ENCODE measurements around the gene GRXCR1.

Gene GRXCR1

DNA sequence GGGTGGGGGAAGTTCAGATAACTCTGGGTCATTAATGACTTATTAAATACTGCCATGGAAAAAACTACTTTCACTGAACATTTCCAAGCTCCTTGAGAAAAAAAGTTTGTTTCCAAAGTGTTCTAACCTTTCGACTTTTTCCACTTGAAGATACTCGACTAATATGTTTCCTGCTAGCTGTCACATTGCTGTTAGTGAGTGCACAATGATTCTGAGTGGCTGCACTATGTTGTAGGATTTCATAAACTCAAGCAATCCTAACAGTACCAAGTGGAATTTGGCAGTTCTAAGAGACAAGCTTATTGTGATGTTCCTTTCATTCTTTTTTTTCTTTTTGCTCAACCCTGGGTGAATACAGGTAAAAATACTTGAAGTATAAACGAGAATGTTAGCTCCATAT is 33.4 kb downstream of the GRXCR1 start:
- H3K9me2 ChIP-seq (ENCODE audit: low read depth, low read length) = no peaks in the 10 kb centered on the region
- no peak overlapping the region for H3K4me3 ChIP-seq (ENCODE audit: low read depth, low read length, poor library complexity, severe bottlenecking)
- H3F3A ChIP-seq (ENCODE audit: insufficient read depth, low read length) = no peaks in the 10 kb centered on the region
- H3K4me2 ChIP-seq (ENCODE audit: low read length) = no peak overlapping the region
- H4K20me1 ChIP-seq (ENCODE audit: insufficient read depth, low read length) = no peaks in the 10 kb centered on the region
- no peak overlapping the region for H3K9ac ChIP-seq (ENCODE audit: low read length)
- H3K4me1 ChIP-seq (ENCODE audit: insufficient read depth, low read length, severe bottlenecking) = no peaks in the 10 kb centered on the region
- H3K79me2 ChIP-seq (ENCODE audit: insufficient read depth, low read length) = no peaks in the 10 kb centered on the region
- no peak for TF ChIP-seq EZH2 (IDR thresholded peaks at IDR 0.05; ENCODE audit: borderline replicate concordance, low read length)
- TF ChIP-seq, protein P1, sequence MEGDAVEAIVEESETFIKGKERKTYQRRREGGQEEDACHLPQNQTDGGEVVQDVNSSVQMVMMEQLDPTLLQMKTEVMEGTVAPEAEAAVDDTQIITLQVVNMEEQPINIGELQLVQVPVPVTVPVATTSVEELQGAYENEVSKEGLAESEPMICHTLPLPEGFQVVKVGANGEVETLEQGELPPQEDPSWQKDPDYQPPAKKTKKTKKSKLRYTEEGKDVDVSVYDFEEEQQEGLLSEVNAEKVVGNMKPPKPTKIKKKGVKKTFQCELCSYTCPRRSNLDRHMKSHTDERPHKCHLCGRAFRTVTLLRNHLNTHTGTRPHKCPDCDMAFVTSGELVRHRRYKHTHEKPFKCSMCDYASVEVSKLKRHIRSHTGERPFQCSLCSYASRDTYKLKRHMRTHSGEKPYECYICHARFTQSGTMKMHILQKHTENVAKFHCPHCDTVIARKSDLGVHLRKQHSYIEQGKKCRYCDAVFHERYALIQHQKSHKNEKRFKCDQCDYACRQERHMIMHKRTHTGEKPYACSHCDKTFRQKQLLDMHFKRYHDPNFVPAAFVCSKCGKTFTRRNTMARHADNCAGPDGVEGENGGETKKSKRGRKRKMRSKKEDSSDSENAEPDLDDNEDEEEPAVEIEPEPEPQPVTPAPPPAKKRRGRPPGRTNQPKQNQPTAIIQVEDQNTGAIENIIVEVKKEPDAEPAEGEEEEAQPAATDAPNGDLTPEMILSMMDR (IDR thresholded peaks at IDR 0.05; ENCODE audit: low read length) = no peak
- no peak overlapping the region for H3K27ac ChIP-seq (ENCODE audit: low read depth, low read length, poor library complexity, severe bottlenecking)
- H3K27me3 ChIP-seq (ENCODE audit: insufficient read depth, low read length) = no peaks in the 10 kb centered on the region
- H2AFZ ChIP-seq (ENCODE audit: low read length) = no peak overlapping the region
- H3K36me3 ChIP-seq (ENCODE audit: insufficient read depth, low read length) = no peaks in the 10 kb centered on the region
- H3K9me3 ChIP-seq (ENCODE audit: low read length) = no peaks in the 10 kb centered on the region

DNA sequence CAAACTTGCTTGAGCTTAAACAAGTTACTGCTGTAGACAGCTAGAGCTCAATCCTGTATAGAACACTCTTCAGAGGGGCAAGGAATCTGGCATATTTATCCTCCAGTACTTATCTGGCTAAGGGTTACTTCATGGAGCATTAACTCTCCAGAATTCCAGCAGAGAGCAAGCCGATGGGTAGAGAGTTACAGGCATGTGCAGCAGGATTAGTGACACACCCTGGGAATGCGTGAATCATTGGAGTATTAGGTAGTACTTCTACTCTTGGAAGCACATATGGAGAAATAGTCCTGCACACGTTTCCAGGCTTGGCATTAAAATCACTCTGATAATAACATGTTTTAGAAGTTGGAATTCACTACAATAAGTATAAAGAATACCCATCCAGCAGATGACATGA is 35.4 kb downstream of the GRXCR1 start:
- no peak overlapping the region for H3K4me3 ChIP-seq (ENCODE audit: low read depth, low read length, poor library complexity, severe bottlenecking)
- no peak overlapping the region for H2AFZ ChIP-seq (ENCODE audit: low read length)
- H3K4me2 ChIP-seq (ENCODE audit: low read length) = no peak overlapping the region
- H3F3A ChIP-seq (ENCODE audit: insufficient read depth, low read length) = no peaks in the 10 kb centered on the region
- H3K27me3 ChIP-seq (ENCODE audit: insufficient read depth, low read length) = no peaks in the 10 kb centered on the region
- H3K9ac ChIP-seq (ENCODE audit: low read length) = no peak overlapping the region
- no peaks in the 10 kb centered on the region for H4K20me1 ChIP-seq (ENCODE audit: insufficient read depth, low read length)
- H3K27ac ChIP-seq (ENCODE audit: low read depth, low read length, poor library complexity, severe bottlenecking) = no peak overlapping the region
- TF ChIP-seq, protein P1 (IDR thresholded peaks at IDR 0.05; ENCODE audit: low read length) = no peak
- no peak for TF ChIP-seq EZH2 (IDR thresholded peaks at IDR 0.05; ENCODE audit: borderline replicate concordance, low read length)
- H3K9me2 ChIP-seq (ENCODE audit: low read depth, low read length) = no peaks in the 10 kb centered on the region
- H3K4me1 ChIP-seq (ENCODE audit: insufficient read depth, low read length, severe bottlenecking) = no peaks in the 10 kb centered on the region
- H3K79me2 ChIP-seq (ENCODE audit: insufficient read depth, low read length) = no peaks in the 10 kb centered on the region
- H3K36me3 ChIP-seq (ENCODE audit: insufficient read depth, low read length) = no peaks in the 10 kb centered on the region
- H3K9me3 ChIP-seq (ENCODE audit: low read length) = no peaks in the 10 kb centered on the region

DNA sequence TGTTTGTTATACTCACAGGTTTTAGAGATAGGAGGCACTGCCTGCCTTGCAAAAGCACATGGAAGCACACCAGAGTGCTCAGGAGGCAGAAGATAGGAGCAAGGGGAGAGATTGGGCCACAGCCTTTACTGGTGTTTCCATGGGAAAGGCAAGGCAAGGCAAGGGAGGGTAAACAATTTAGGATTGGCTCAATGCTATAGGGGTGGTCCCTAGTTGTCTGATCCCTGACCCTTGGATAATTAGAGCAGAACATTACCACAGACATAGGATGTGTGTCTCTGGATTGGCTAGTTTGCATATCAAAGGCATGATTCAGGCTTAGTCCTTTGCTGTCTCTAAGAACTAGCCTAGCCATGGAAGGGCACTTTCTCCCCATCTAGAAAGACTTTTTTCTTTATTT is 36.1 kb downstream of the GRXCR1 start:
- no peak overlapping the region for H3K27ac ChIP-seq (ENCODE audit: low read depth, low read length, poor library complexity, severe bottlenecking)
- H4K20me1 ChIP-seq (ENCODE audit: insufficient read depth, low read length) = no peaks in the 10 kb centered on the region
- no peak overlapping the region for H3K4me2 ChIP-seq (ENCODE audit: low read length)
- no peaks in the 10 kb centered on the region for H3F3A ChIP-seq (ENCODE audit: insufficient read depth, low read length)
- TF ChIP-seq, protein P1 (IDR thresholded peaks at IDR 0.05; ENCODE audit: low read length) = no peak
- no peak for TF ChIP-seq EZH2 (IDR thresholded peaks at IDR 0.05; ENCODE audit: borderline replicate concordance, low read length)
- no peaks in the 10 kb centered on the region for H3K79me2 ChIP-seq (ENCODE audit: insufficient read depth, low read length)
- no peak overlapping the region for H3K4me3 ChIP-seq (ENCODE audit: low read depth, low read length, poor library complexity, severe bottlenecking)
- H3K9me3 ChIP-seq (ENCODE audit: low read length) = no peaks in the 10 kb centered on the region
- H3K9ac ChIP-seq (ENCODE audit: low read length) = no peak overlapping the region
- H2AFZ ChIP-seq (ENCODE audit: low read length) = no peak overlapping the region
- no peaks in the 10 kb centered on the region for H3K4me1 ChIP-seq (ENCODE audit: insufficient read depth, low read length, severe bottlenecking)
- no peaks in the 10 kb centered on the region for H3K9me2 ChIP-seq (ENCODE audit: low read depth, low read length)
- H3K36me3 ChIP-seq (ENCODE audit: insufficient read depth, low read length) = no peaks in the 10 kb centered on the region
- H3K27me3 ChIP-seq (ENCODE audit: insufficient read depth, low read length) = no peaks in the 10 kb centered on the region

All from OCI-LY1 (cell line).